ENCODE measurements around the gene CES2. TPM values are rescaled to one million over a fixed set of nuclear protein-coding genes. Genes with fewer than 3 reads are reported as not detected.

The CES2 gene
- total RNA-seq, 1 experiment from 2014 or later, result 35.4 TPM

- no TSS peak for BruUV-seq (replicated peaks)
- no peak for ATAC-seq
- intact Hi-C loops (cut with micrococcal nuclease), result no loop called here
These were observed 25.0 kb downstream of the CES2 start for GRCh38 chr16:66960270-66960669.

More at GRCh38 chr16:66960270-66960669, 25.0 kb downstream of the CES2 start:
- Histone ChIP-seq H3K4me2 (ENCODE audit: low read length) (no peak overlapping the region), H3K9me2 (ENCODE audit: insufficient read depth) (no peaks in the 10 kb centered on the region), H3K36me3 (ENCODE audit: control insufficient read depth in 1 of 2, insufficient read depth in 2 of 2, low read length in 2 of 2) (no peaks in the 10 kb centered on the region), H3K4me3 (replicated peaks in 1 of 2; ENCODE audit: low read depth in 1 of 2, low read length in 2 of 2) (no peak overlapping the region), H4K20me1 (ENCODE audit: insufficient read depth) (no peaks in the 10 kb centered on the region), H3K79me2 (ENCODE audit: insufficient read depth, low read length) (no peaks in the 10 kb centered on the region), H3K27ac (ENCODE audit: low read depth, low read length) (no peak overlapping the region), H3K9me3 (ENCODE audit: control insufficient read depth in 1 of 2, insufficient read depth in 1 of 2, low read depth in 1 of 2, low read length in 2 of 2) (no peaks in the 10 kb centered on the region), H3K27me3 (ENCODE audit: insufficient read depth, low read length) (no peaks in the 10 kb centered on the region), H3K4me1 (ENCODE audit: control insufficient read depth in 1 of 2, insufficient read depth in 2 of 2, low read length in 2 of 2) (peaks cover 6 to 17% of the 10 kb centered on the region in 2 experiments), H2AFZ (ENCODE audit: low read depth, low read length, poor library complexity, severe bottlenecking) (no peak overlapping the region), H3K9ac (ENCODE audit: low read length) (no peak overlapping the region)
- CTCF ChIA-PET, result interaction anchor here (1.0 to 2.6 kb wide), 23 partner anchors 8 to 554 kb away, joined by 3 to 13 read pairs (median 4); partner anchors contain the start of genes FBXL8, NOL3, PDP2 and TRADD
- DNase-seq (ENCODE audit: low read depth, low spot score), result no peak
- TF ChIP-seq FOSL1 (IDR thresholded peaks at IDR 0.05; ENCODE audit: low read depth) (no peak), POLR2A (IDR thresholded peaks at IDR 0.05; ENCODE audit: borderline replicate concordance, extremely low read depth, insufficient read depth, insufficient read length) (no peak), CBX3 (IDR thresholded peaks at IDR 0.05; ENCODE audit: low read depth) (no peak), ZFX (IDR thresholded peaks at IDR 0.05) (no peak), EZH2 (IDR thresholded peaks at IDR 0.05) (no peak), ZNF274 (IDR thresholded peaks at IDR 0.05; ENCODE audit: low read depth, low read length) (no peak), EGR1 (IDR thresholded peaks at IDR 0.05; ENCODE audit: low read depth) (no peak), SRF (IDR thresholded peaks at IDR 0.05; ENCODE audit: low read depth) (no peak), SP1 (IDR thresholded peaks at IDR 0.05; ENCODE audit: low read depth) (no peak), CEBPB (IDR thresholded peaks at IDR 0.05; ENCODE audit: low read depth) (no peak), TCF7L2 (IDR thresholded peaks at IDR 0.05; ENCODE audit: borderline replicate concordance, extremely low read depth, insufficient read depth, insufficient read length) (no peak)
- TF ChIP-seq, protein P1, sequence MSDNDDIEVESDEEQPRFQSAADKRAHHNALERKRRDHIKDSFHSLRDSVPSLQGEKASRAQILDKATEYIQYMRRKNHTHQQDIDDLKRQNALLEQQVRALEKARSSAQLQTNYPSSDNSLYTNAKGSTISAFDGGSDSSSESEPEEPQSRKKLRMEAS (IDR thresholded peaks at IDR 0.05), result no peak
- TF ChIP-seq, protein P2, sequence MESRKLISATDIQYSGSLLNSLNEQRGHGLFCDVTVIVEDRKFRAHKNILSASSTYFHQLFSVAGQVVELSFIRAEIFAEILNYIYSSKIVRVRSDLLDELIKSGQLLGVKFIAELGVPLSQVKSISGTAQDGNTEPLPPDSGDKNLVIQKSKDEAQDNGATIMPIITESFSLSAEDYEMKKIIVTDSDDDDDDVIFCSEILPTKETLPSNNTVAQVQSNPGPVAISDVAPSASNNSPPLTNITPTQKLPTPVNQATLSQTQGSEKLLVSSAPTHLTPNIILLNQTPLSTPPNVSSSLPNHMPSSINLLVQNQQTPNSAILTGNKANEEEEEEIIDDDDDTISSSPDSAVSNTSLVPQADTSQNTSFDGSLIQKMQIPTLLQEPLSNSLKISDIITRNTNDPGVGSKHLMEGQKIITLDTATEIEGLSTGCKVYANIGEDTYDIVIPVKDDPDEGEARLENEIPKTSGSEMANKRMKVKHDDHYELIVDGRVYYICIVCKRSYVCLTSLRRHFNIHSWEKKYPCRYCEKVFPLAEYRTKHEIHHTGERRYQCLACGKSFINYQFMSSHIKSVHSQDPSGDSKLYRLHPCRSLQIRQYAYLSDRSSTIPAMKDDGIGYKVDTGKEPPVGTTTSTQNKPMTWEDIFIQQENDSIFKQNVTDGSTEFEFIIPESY (IDR thresholded peaks at IDR 0.05; ENCODE audit: extremely low read depth, insufficient replicate concordance, low read length), result no peak
- POLR2A ChIA-PET, result no interaction called here
- RAD21 ChIA-PET (ENCODE audit: low non-redundant PET in 1 of 2, low total read pairs in 2 of 2, uncharacterized antibody in 2 of 2, unreplicated experiment in 2 of 2), result no interaction called here

All from HCT116 (cell line).